SIG-M5 (cell line): ENCODE data around the gene IL20RB.
"Not testable (repeated sequence)": the region's sequence is repeated elsewhere in the genome, so short reads cannot be mapped to it uniquely, and the experiment has no call there.

Experiments used
- DNase-seq: peaks from one replicate; lab custom pipeline; 2025; lab: John Stamatoyannopoulos, UW

Gene IL20RB

DNA sequence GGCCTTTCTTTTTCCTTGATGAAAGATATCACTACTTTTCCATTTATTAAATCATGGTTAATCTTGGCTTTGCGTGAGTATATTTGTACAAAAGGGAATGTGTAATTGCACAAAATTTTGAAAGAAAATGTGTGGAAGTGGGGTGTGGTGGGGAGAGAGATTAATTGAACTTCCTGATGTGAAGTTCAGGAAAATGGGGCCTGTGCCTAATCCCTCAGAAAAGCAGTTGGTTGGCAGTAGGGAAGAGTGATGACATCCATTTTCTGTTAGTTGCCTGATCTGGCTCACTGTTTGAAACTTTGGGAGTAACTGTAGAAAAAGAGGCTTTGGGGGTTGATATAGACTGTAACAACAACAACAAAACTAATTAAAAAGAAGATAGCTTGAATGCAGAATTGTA lies 10.8 kb upstream of the IL20RB start:
- no peak for DNase-seq

DNA sequence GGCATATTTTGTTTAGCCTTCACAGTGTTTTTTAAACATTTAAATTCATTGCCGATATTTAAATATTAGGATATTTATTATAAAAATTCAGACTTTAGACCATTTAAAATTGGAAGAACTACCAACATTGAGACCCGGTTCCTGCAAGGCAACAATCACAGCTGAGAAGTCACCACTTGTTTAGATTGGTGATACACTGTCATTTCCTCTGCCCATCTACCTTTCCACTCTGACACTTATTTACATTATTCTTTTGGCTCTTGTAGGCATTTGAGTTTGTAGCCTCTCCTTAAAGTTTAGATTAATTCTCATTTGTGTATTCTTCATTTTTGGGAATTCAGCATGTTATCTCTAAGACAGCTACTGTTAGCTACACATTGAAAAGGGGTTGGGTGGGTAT lies 10.3 kb upstream of the IL20RB start:
- DNase-seq, result no peak

DNA sequence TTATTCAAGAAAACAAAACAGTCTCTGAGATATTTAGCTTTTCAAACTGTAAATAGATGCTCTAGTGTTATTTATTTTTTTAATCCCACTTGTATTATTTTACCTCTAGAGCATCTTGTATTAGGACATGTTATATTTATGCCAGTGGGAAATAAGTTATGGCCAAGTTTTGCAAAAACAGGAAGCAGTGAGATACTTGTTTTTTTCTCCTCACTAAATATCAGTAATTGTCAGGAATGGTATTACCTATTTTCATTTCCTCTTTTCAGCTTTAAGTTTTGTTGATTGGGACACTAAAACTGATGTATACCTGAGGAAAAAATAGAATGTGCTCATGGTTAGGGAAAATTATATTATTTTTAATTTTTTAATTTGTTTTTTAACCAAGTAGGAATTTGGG lies 8.6 kb upstream of the IL20RB start:
- no peak for DNase-seq

DNA sequence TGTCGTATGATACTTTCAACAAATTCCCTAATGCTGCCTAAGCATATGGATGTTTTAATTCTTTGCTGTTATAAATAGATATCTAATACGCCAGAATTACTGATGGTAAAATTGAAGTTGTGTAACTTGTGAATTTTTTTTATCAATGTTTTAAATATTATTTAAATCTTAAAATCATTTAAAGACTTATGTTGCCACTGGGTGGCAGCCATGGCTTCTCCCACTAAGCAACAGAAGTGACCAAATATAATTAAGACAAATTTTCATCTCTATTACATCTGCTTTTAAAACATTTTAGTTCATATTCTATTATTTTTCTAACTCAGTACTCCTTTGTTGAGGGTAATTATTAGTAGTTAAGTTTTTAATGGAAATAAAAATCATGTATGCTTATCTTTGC lies 8.1 kb upstream of the IL20RB start:
- DNase-seq, result no peak

DNA sequence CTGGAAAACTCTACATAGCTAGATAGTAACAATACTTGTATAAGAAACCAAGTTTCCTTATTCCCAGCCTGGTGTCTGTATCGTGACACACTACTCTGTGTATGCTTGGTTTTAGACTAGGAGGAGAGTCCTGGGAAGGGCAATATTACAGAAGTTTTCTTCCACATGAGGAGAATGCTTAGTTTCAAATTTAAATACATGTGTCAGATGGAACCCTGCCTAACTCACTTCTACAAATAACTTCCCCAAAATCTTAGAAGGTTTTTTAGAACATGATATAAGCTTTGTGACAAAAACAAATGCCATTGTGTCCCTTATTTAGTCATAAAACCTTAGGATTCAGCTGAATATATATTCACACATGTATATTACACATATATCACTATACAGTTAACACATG lies 7.2 kb upstream of the IL20RB start:
- no peak for DNase-seq

DNA sequence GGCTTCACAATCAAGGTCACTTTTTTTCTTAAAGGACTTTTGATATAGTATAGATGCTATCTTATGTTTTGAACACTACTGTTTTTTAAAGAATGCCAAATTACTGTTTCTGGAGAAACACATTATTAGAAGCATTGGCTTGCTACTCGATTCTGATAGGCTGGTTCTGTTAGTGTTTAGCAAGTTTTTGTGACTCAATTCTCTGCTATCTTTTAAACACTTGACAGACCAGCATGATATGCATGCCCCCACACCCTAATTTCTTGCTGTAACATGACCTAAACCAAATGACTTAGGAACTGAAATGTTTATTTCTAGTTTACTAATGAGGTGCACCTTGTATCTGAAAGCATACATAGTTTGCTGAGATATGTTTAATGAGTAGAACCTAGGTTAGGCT lies 5.5 kb upstream of the IL20RB start:
- DNase-seq, result no peak

DNA sequence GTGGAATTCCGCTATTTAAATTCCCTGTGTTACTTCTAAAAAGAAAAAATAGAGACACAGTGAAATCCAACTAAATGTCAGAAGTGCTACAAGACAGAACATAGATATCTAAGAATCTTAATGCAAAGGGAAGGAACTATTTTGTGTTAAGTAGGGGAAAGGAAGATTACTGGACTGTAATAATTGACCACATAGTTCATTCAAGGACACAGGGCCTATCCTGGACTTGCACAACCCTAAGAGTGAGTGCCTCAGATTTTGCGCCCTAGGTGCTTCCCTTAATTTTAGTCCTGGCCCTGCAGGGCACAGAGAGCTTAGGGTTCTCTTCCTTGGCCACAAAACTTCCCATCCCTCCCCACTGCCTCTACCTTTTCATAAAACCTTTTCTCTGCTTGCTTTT lies 3.5 kb upstream of the IL20RB start:
- no peak for DNase-seq

DNA sequence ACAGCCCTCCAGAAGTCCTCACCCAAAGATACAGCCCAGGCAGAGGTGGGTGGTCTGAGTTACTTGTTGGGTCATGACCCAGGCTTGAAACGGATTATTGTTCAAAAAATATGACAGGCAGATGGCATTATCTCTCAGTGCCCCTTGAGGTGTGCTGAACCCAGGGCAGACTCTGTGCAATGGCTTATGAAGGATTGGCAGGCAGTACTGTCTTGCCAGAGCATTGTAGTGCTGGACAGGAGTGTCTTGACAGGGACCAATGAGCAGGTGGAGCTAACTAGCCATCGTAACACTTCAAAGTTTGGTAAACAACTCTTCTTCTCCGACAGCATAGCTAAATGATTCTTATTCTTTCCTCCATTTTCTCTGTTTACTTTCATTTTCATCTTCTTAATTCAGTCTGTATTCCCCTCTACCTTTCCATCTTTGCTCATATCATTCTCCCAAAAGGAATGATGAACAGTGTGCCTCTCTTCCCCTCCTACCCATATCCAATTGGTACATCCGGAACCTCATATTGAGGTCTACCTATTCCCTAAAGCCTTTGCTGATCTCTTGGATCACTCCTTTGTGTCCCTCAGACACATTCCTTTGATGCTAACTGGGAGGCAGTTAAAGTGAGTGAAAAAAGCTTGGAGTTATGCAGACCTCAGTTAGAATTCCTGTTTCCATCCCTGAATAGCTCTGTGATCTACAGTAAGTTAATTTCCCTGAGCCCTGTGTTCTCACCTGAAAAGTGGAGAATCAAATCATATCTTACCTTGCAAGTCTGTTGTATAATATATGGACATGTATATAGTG lies 2.6 kb upstream of the IL20RB start:
- DNase-seq, result no peak

DNA sequence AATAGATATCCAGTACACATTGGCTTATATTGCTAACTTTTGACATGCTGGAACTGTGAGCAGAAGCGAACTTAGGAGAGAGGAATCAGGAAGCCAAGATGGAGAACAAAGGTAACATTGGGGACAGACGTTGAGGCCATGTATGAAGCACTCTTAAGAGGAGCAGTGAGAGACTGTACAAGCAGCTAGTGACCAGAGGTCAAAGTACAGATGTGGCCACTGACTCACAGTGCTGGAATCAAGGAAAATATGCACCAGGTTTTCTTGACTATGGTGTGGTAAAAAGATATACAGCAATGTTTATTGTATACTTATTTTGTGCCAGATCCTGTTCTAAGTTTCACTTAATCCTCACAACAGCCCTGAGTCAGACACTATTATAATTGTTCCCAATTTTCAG lies 2.0 kb upstream of the IL20RB start:
- no peak for DNase-seq

DNA sequence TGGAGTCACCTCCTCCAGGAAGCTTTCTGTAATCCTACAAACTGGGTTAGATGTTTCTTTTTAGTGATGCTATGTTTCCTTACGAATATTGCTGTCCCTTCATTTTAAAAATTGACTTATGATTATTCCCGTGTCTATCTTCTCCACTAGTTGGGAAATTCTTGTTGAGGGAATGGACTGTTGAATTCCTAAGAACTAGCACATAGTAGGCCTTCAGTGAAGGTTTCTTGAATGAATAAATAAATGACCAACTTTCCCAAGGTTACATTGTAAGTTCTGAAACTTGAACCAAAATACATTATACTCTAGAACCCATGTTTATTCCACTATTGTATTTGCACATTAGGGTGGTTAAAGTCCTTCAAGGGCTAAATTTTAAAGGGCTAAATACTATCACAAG lies 812 bp upstream of the IL20RB start:
- no peak for DNase-seq

DNA sequence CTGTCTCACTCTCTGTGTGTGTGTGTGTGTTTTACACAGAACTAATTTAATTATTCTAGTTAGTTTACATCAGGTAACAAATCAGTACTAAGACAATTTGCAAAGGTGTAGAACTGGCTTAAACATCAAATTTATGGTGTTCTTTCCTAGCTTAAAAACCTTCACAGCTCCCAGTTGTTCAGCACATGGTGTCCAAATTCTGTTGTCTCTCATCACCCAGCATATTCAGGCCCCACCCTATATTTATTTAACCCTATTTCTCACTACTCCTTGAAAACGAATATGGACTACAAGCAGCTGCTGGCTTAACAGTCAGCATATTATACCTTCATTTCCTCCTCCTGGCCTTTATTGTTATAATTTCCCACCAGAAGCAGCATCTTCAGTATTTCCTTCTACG lies 1.2 kb downstream of the IL20RB start:
- no peak for DNase-seq

DNA sequence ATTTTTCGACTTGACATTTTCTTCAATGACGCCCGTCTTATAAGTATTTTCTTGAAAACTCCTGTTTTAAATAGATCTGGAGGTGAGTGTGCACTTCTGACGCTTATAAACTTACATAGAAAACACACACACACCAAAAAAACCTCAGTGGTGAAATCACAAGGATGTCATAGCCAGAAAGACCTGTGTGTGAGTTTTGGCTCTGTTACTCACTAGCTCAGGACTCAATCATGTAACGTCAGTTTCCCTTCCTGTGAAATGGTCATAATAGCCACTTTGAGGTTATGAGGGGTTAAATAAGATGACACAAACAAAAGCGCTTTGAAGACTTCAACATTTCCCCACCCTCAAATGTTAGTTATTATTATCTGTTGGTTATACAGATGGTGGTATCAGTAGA lies 1.8 kb downstream of the IL20RB start:
- no peak for DNase-seq

DNA sequence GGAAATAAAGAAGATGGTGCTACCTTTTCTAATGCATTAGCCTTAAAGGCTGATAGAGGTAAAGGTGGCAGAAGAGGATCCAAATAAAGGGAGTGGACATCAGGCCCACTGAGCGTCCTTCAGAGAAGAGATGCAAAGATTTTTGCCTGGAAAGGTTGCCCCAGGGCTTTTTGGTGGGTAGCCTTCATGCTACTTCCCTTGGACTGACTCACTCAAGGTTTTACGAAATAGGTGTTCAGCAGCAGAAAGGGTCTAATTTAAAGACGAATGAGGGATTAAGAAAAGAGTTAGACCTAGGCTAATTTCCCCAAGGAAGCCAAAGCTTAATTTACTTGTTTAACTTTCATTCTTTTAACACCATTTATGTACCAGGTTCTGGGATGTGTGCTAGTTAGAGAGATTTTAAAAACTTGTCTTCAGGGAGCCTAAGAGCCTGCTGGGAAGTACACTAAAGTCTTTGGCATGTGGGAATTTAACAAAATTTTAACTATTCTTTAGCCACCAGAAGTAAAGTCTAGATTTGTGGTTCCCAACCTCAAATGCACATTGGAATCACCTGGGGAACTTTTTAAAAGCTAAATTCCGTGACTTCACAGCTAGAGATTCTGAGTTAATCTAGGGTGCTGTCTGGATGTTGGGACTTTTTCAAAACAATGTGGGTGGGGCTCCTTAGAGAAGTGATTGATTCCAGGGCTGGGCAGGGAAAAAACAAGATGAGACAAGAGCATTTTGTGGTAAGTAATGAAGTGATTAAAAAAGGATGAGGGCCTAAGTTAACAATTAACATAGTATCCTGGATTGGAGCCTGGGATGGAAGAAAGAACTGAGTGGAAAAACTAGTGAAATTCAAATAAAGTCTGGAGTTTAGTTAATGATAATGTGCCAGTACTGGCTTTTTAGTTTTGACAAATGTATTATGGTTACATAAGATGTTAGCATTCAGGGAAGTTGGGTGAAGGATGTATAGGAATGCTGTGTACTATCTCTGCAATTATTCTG lies 3.4 kb downstream of the IL20RB start:
- no peak for DNase-seq

DNA sequence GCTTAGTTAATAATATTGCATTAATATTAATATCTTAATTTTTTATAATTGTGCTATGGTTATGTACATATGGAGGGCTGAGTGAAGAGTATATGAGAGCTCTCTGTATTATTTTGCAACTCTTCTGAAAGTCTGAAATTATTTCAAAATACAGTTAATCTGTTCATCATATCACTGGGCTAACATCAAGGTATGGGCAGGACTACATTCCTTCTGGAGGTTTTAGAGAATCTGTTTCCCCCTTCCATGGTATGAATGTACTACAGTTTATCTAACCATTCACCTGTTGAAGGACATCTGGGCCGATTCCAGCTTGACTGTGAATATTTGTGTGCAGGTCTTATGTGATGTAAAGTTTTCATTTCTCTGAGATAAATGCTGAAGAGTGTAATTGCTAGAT lies 5.1 kb downstream of the IL20RB start:
- no peak for DNase-seq

DNA sequence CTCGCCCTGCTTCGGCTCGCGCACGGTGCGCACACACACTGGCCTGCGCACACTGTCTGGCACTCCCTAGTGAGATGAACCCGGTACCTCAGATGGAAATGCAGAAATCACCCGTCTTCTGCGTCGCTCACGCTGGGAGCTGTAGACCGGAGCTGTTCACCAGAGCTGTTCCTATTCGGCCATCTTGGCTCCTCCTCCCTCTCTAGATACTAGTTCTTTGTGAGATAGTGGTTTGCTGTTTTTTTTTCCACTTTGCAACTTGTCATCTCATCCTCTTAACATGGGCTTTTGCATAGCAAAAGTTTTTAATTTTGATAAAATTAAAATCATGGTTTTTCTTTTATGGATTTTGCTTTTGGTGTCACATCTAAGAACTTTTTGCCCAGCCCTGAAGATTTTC lies 11.8 kb downstream of the IL20RB start:
- not testable (repeated sequence) for DNase-seq

DNA sequence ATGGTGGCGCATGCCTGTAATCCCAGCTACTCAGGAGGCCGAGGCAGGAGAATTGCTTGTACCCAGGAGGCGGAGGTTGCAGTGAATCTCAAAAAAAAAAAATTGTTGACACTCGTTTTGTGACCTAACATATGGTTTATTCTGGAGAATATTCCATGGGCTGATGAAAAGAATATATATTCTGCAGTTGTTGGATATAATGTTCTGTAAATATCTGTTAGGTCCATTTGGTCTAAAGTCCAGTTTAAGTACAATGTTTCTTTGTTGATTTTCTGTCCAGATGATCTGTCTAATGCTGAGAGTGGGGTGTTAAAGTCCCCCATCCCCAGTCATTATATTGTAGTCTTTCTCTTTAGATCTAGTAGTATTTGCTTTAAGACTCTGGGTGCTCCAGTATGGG lies 15.6 kb downstream of the IL20RB start:
- no peak for DNase-seq

DNA sequence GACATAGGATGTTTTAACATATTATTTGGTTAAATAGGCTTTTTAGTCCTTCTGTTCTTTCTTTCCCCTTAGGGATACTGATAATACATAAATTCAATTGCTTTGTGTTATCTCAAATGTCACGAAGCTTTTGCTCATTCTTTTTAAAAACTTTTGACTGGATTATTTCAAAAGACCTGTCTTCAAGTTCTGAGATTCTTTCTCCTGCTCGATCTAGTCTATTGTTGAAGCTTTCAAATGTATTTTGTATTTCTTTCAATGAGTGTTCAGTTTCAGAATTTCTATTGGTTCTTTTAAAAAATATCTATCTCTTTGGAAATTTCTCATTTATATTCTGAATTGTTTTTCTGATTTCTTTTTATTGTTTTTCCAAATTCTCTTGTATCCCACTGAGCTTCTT lies 16.9 kb downstream of the IL20RB start:
- DNase-seq, result no peak

DNA sequence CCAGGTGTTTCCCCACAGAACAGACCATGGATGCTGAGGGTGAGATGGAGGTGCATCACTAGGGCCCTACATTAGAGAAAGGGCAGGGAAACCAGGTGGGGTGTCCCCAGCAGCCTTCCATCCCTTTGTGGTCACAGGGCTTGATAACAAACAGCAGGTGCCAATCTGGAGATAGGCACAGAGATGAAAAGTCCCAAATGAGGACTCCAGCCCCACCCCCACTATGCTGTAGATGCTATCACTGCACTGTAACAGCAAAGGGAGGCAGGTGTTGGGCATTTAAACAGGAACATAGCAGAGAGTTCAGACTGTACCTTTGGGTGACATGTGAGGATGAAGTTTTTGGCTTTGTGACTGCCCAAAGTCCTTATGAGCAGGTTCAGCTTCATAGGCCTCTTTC lies 21.4 kb downstream of the IL20RB start:
- DNase-seq, result no peak

DNA sequence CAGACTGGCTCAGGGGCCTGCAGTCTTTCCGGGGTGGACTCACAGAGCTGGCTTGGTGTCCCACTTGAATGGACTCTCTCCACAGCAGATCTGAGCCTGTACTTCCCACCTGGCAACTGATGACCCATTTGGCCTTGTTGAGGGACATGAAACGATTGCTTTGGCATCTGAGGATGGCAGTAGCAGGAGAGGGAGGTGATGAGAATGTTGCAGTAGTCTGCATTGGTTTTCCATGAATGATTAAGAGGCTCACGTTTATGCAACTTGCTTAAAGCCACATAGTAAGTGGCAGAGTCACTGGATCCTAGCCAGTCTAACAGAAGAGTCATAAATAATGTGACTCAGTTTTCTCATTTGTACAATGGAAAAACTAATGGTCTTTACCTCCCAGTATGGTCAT lies 21.9 kb downstream of the IL20RB start:
- DNase-seq, result no peak

DNA sequence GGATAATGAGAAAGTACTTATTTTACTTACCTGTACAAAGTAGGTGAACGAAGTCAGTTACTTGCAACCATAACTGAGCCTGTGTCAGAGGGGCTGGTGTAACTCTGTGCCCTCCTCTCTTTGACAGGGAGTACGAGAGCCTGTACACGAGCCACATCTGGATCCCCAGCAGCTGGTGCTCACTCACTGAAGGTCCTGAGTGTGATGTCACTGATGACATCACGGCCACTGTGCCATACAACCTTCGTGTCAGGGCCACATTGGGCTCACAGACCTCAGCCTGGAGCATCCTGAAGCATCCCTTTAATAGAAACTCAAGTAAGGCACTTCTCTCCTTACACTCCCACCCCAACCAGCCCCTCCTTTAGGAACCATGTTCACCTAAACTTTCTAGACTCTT lies 24.2 kb downstream of the IL20RB start:
- DNase-seq, result no peak

DNA sequence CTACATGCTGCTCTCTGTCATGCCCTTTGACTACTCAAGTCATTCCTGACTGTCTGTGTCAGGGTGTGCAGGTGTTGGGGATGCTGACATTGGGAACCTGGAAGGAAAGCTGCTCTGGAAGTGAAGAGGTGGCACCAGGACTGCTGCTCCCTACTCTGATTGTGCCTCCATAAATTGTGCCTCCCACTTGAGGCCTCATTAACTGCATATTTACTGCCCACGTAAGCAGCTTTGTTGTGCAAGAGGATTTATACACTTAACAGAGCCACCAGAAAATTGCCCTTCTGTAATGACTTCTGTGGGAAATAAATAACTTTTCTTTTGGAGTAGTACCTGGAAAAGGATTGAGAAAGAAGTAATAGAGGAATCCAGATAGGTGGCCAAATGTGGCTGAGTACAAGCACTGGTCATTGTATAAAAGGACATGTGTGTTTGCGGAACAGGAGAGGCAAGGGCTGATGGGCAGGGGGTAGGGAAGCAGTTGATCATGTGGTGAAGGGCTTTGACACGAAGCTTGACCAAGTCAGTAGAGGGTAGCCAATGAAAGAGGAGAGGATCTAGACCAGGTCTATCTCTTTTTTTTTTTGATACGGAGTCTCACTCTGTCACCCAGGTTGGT lies 24.8 kb downstream of the IL20RB start:
- DNase-seq, result no peak

DNA sequence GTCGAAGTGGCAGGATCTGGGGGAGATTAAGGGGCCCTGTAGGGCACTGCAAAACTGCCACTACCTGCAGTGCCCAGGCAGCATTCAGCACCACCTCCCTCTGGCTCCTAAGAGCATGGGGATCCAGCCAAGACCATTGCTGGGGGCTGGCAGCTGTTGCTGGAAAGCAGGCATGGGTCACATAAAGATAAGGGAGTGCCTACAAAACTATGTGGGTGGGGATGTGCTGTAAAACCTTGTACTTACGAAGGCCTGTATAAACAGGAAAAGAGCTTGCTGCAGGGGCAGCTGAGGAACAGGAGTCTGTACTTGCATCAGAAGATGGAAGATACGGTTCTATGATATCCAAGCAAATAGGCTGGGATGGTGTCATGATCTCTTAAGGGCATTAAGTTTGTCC lies 27.1 kb downstream of the IL20RB start:
- DNase-seq, result no peak
